ENCODE measurements around the gene RSBN1L. TPM values are rescaled to one million over a fixed set of nuclear protein-coding genes. Genes with fewer than 3 reads are reported as not detected.

Gene RSBN1L
- total and polyA plus RNA-seq, 2 experiments from 2014 or later, result 4.8 to 19.2 TPM

DNA sequence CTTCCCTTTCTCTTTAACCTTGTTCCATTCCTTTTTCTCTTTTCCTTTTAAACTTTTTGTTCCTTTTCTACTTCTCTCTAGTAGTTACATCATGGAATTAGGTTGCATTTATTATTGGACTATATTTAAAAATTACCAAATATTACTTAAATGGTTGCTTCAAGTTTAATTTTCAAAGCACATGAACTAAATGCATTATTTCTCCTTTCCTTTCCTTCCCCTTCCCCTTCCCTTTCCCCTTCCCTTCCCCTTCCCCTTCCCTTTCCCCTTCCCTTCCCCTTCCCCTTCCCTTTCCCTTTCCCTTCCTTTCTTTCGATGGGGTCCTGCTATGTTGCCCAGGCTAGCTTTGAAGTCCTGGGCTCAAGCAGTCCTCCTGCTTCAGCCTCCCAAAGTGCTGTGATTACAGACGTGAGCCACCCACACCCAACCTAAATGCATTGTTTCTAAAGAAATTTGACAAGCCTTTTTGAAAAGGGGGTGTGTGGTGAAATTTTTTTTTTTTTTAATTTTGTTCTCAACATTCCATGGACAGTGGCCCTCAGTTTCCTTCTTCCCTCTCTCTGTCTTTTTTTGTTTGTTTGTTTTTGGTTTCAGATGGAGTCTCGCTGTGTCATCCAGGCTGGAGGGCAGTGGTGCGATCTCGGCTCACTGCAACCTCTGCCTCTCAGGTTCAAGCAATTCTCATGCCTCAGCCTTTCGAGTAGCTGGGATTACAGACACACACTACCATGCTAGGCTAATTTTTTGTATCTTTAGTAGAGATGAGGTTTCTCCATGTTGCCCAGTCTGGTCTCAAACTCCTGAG lies 70.7 kb downstream of the RSBN1L start:
- H3K79me2 ChIP-seq, result peaks cover 36% of the 10 kb centered on the region
- no peak overlapping the region for H3K4me2 ChIP-seq
- 90% methylated on average over 6 of the region's 6 CpGs for WGBS (ENCODE audit: low lambda C conversion rate, missing lambda C conversion rate)

DNA sequence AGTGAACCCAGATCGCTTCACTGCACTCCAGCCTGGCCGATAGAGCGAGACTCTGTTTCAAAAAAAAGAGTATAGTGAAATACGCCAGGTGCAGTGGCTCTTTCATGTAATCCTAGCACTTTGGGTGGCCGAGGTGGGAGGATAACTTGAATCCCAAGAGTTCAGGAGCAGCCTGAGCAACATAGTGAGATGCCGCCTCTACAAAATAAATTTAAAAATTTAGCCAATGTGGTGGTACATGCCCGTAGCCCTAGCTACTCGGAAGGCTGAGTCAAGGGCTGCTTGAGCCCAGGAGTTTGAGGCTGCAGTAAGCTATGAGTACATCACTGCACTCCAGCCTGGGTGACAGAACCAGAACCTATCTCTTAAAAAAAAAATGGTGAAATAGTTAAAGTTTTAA lies 74.1 kb downstream of the RSBN1L start:
- no peaks in the 10 kb centered on the region for H3K9me2 ChIP-seq (replicated peaks; ENCODE audit: insufficient read depth)
- H3K4me1 ChIP-seq (ENCODE audit: insufficient read depth), result peaks cover 7% of the 10 kb centered on the region
- no peaks in the 10 kb centered on the region for H3K9me3 ChIP-seq (ENCODE audit: low read depth)
- TF ChIP-seq EZH2phosphoT487 (IDR thresholded peaks at IDR 0.05; ENCODE audit: low read depth, severe bottlenecking, unreplicated experiment) (no peak), EZH2 (IDR thresholded peaks at IDR 0.05; ENCODE audit: borderline replicate concordance) (no peak)
- TF ChIP-seq, protein P1, sequence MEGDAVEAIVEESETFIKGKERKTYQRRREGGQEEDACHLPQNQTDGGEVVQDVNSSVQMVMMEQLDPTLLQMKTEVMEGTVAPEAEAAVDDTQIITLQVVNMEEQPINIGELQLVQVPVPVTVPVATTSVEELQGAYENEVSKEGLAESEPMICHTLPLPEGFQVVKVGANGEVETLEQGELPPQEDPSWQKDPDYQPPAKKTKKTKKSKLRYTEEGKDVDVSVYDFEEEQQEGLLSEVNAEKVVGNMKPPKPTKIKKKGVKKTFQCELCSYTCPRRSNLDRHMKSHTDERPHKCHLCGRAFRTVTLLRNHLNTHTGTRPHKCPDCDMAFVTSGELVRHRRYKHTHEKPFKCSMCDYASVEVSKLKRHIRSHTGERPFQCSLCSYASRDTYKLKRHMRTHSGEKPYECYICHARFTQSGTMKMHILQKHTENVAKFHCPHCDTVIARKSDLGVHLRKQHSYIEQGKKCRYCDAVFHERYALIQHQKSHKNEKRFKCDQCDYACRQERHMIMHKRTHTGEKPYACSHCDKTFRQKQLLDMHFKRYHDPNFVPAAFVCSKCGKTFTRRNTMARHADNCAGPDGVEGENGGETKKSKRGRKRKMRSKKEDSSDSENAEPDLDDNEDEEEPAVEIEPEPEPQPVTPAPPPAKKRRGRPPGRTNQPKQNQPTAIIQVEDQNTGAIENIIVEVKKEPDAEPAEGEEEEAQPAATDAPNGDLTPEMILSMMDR (IDR thresholded peaks at IDR 0.05; ENCODE audit: poor library complexity), result no peak
- H4K20me1 ChIP-seq (ENCODE audit: insufficient read depth, poor library complexity, severe bottlenecking), result no peaks in the 10 kb centered on the region
- H3K4me3 ChIP-seq, result no peak overlapping the region
- 95% methylated on average over 8 of the region's 8 CpGs for WGBS (ENCODE audit: low lambda C conversion rate, missing lambda C conversion rate)
- H3K36me3 ChIP-seq (replicated peaks; ENCODE audit: insufficient read depth, low read depth), result no peaks in the 10 kb centered on the region
- DNase-seq (ENCODE audit: low spot score), result no peak
- H3K27ac ChIP-seq, result no peak overlapping the region
- H3K27me3 ChIP-seq, result no peaks in the 10 kb centered on the region
- H3K79me2 ChIP-seq, result peaks cover 10% of the 10 kb centered on the region
- H3K4me2 ChIP-seq, result no peak overlapping the region
- no peak overlapping the region for H2AFZ ChIP-seq

More for the DNA sequence above, 70.7 kb downstream of the RSBN1L start:
- no peaks in the 10 kb centered on the region for H3K9me3 ChIP-seq (ENCODE audit: low read depth)
- no peaks in the 10 kb centered on the region for H3K9me2 ChIP-seq (replicated peaks; ENCODE audit: insufficient read depth)
- no peak for TF ChIP-seq EZH2 (IDR thresholded peaks at IDR 0.05; ENCODE audit: borderline replicate concordance)
- TF ChIP-seq, protein P1 (IDR thresholded peaks at IDR 0.05; ENCODE audit: poor library complexity), result no peak
- TF ChIP-seq EZH2phosphoT487 (IDR thresholded peaks at IDR 0.05; ENCODE audit: low read depth, severe bottlenecking, unreplicated experiment), result no peak
- H3K27ac ChIP-seq, result peak overlapping the region; percentile 31
- DNase-seq (ENCODE audit: low spot score), result no peak
- H2AFZ ChIP-seq, result no peak overlapping the region
- no peaks in the 10 kb centered on the region for H3K27me3 ChIP-seq
- peaks cover 2% of the 10 kb centered on the region for H4K20me1 ChIP-seq (ENCODE audit: insufficient read depth, poor library complexity, severe bottlenecking)
- H3K36me3 ChIP-seq (replicated peaks; ENCODE audit: insufficient read depth, low read depth), result no peaks in the 10 kb centered on the region
- no peak overlapping the region for H3K4me3 ChIP-seq
- H3K4me1 ChIP-seq (ENCODE audit: insufficient read depth), result peaks cover 7% of the 10 kb centered on the region

DNA sequence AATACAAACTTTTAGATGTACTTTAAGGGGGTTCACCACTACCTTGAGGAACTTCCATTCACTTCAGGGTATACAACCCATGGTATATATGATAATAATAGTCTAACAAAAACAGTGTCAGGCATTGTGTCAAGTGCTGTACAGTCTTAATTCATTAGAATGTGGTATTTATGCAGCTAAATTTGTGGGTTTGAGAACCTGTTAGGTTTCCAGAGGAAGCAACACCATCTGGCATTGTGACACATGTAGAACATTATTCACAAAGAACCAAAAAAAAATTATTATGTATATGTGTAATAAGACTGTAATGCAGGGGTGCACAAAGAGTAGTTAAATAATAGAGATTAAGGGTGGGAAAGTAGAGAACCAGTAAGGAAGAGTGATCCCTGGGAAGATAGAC lies 75.6 kb downstream of the RSBN1L start:
- TF ChIP-seq, protein P1 (IDR thresholded peaks at IDR 0.05; ENCODE audit: poor library complexity), result no peak
- no peak for TF ChIP-seq EZH2phosphoT487 (IDR thresholded peaks at IDR 0.05; ENCODE audit: low read depth, severe bottlenecking, unreplicated experiment)
- TF ChIP-seq EZH2 (IDR thresholded peaks at IDR 0.05; ENCODE audit: borderline replicate concordance), result no peak
- Histone ChIP-seq H3K4me1 (ENCODE audit: insufficient read depth) (no peaks in the 10 kb centered on the region), H3K36me3 (replicated peaks; ENCODE audit: insufficient read depth, low read depth) (no peaks in the 10 kb centered on the region)

More for the DNA sequence above, 75.6 kb downstream of the RSBN1L start:
- Histone ChIP-seq H3K27me3 (no peaks in the 10 kb centered on the region), H4K20me1 (ENCODE audit: insufficient read depth, poor library complexity, severe bottlenecking) (no peaks in the 10 kb centered on the region), H3K27ac (no peak overlapping the region), H3K79me2 (peaks cover 11% of the 10 kb centered on the region), H2AFZ (no peak overlapping the region), H3K4me3 (no peak overlapping the region), H3K4me2 (no peak overlapping the region), H3K9me3 (ENCODE audit: low read depth) (no peaks in the 10 kb centered on the region), H3K9me2 (replicated peaks; ENCODE audit: insufficient read depth) (no peaks in the 10 kb centered on the region)
- no peak for DNase-seq (ENCODE audit: low spot score)
